Measurements from ENCODE around the gene FLT1. TPM values are rescaled to one million over a fixed set of nuclear protein-coding genes. Genes with fewer than 3 reads are reported as not detected.

Gene FLT1
- total RNA-seq, 1 experiment from 2014 or later = 0.25 TPM

GRCh38 chr13:28429685-28430290 is 65.1 kb downstream of the FLT1 start:
- POLR2A ChIA-PET = no interaction called here
- no peak for ATAC-seq

More at GRCh38 chr13:28429685-28430290, 65.1 kb downstream of the FLT1 start:
- H3K4me3 ChIP-seq (replicated peaks in 1 of 2; ENCODE audit: low read depth in 1 of 2, low read length in 2 of 2) = no peak overlapping the region
- TF ChIP-seq CTCF (IDR thresholded peaks at IDR 0.05 in 2 of 3, conservative IDR thresholded peaks at IDR 0.05 in 1 of 3; ENCODE audit: borderline replicate concordance in 1 of 3, insufficient read depth in 1 of 3, low read depth in 2 of 3, low read length in 2 of 3) = no peak
- TF ChIP-seq JUND (IDR thresholded peaks at IDR 0.05) = no peak
- no peak for TF ChIP-seq ZNF274 (IDR thresholded peaks at IDR 0.05; ENCODE audit: low read depth, low read length)
- TF ChIP-seq CBX3 (IDR thresholded peaks at IDR 0.05; ENCODE audit: low read depth) = no peak
- no peak for TF ChIP-seq SP1 (IDR thresholded peaks at IDR 0.05; ENCODE audit: low read depth)
- no peak for TF ChIP-seq MAX (IDR thresholded peaks at IDR 0.05)
- no peak for TF ChIP-seq POLR2A (IDR thresholded peaks at IDR 0.05; ENCODE audit: borderline replicate concordance, extremely low read depth, insufficient read depth, insufficient read length)
- no peak for TF ChIP-seq FOSL1 (IDR thresholded peaks at IDR 0.05; ENCODE audit: low read depth)
- no peak for TF ChIP-seq YY1 (IDR thresholded peaks at IDR 0.05; ENCODE audit: extremely low read depth, insufficient replicate concordance, low read depth, low read length)
- TF ChIP-seq EZH2phosphoT487 (IDR thresholded peaks at IDR 0.05; ENCODE audit: borderline replicate concordance) = no peak
- TF ChIP-seq SRF (IDR thresholded peaks at IDR 0.05; ENCODE audit: low read depth) = no peak
- no peak for TF ChIP-seq EZH2 (IDR thresholded peaks at IDR 0.05)
- no peak overlapping the region for H3K27ac ChIP-seq (ENCODE audit: low read depth, low read length)
- no peaks in the 10 kb centered on the region for H3K36me3 ChIP-seq (ENCODE audit: control insufficient read depth in 1 of 2, insufficient read depth in 2 of 2, low read length in 2 of 2)
- no peaks in the 10 kb centered on the region for H4K20me1 ChIP-seq (ENCODE audit: insufficient read depth)
- H3K27me3 ChIP-seq (ENCODE audit: insufficient read depth, low read length) = peaks cover 19% of the 10 kb centered on the region
- intact Hi-C loops (cut with micrococcal nuclease) = no loop called here
- ChIA-PET CTCF (no interaction called here), RAD21 (ENCODE audit: low non-redundant PET in 1 of 2, low total read pairs in 2 of 2, uncharacterized antibody in 2 of 2, unreplicated experiment in 2 of 2) (no interaction called here)
- H3K9me2 ChIP-seq (ENCODE audit: insufficient read depth) = no peaks in the 10 kb centered on the region
- no peaks in the 10 kb centered on the region for H3K4me1 ChIP-seq (ENCODE audit: control insufficient read depth in 1 of 2, insufficient read depth in 2 of 2, low read length in 2 of 2)
- no peak overlapping the region for H2AFZ ChIP-seq (ENCODE audit: low read depth, low read length, poor library complexity, severe bottlenecking)
- no peak overlapping the region for H3K9ac ChIP-seq (ENCODE audit: low read length)
- no peak overlapping the region for H3K4me2 ChIP-seq (ENCODE audit: low read length)
- no peaks in the 10 kb centered on the region for H3K79me2 ChIP-seq (ENCODE audit: insufficient read depth, low read length)
- no TSS peak for BruUV-seq (replicated peaks)
- no peak for DNase-seq (ENCODE audit: low read depth, low spot score)
- no peaks in the 10 kb centered on the region for H3K9me3 ChIP-seq (ENCODE audit: control insufficient read depth in 1 of 2, insufficient read depth in 1 of 2, low read depth in 1 of 2, low read length in 2 of 2)
